DOHH2 (cell line): ENCODE measurements around the gene UBE2N.

Experiments
- CTCF ChIP-seq: fragments of 200-600 bp; sonication (generic); IDR thresholded peaks from one replicate; pipeline ENCODE4 v1.5.1; 2014; ENCODE audit warnings: antibody characterized with exemption, mild to moderate bottlenecking, low read depth, low read length; ENCODE audit not compliant: poor library complexity, severe bottlenecking
- EZH2phosphoT487 ChIP-seq: fragments of 200-600 bp; sonication (generic); IDR thresholded peaks from 2 replicates; pipeline ENCODE4 v1.6.1; 2017; ENCODE audit warnings: borderline replicate concordance, mild to moderate bottlenecking, antibody characterized with exemption, low read length, moderate library complexity, mixed read lengths

- TF ChIP-seq CTCF = no peak
- TF ChIP-seq EZH2phosphoT487 = no peak
Measured at GRCh38 chr12:93379326-93379980, 62.3 kb downstream of the UBE2N start.
